ENCODE results near the gene CHCHD3.

The CHCHD3 gene

GRCh38 chr7:133102276-133103060 is 20.6 kb upstream of the CHCHD3 start:
- Mint-ChIP-seq H3K4me3 (no peak overlapping the region), H3K36me3 (no peaks in the 10 kb centered on the region), H3K27me3 (peaks cover 4% of the 10 kb centered on the region), H3K9me3 (ENCODE audit: low read depth) (no peaks in the 10 kb centered on the region), H3K4me1 (ENCODE audit: low read depth) (no peaks in the 10 kb centered on the region), H3K27ac (no peak overlapping the region)

- H3K4me1 Mint-ChIP-seq (ENCODE audit: low read depth): no peaks in the 10 kb centered on the region
- no peak overlapping the region for H3K4me3 Mint-ChIP-seq
- no peaks in the 10 kb centered on the region for H3K9me3 Mint-ChIP-seq (ENCODE audit: low read depth)
- H3K36me3 Mint-ChIP-seq: no peaks in the 10 kb centered on the region
- peaks cover 2% of the 10 kb centered on the region for H3K27me3 Mint-ChIP-seq
- H3K27ac Mint-ChIP-seq: no peak overlapping the region
Measured at GRCh38 chr7:133099633-133100286, 17.9 kb upstream of the CHCHD3 start.

- Mint-ChIP-seq H3K9me3 (ENCODE audit: low read depth) (no peaks in the 10 kb centered on the region), H3K4me3 (no peak overlapping the region), H3K36me3 (no peaks in the 10 kb centered on the region), H3K27ac (no peak overlapping the region), H3K4me1 (ENCODE audit: low read depth) (no peaks in the 10 kb centered on the region), H3K27me3 (peaks cover 1% of the 10 kb centered on the region)
Measured at GRCh38 chr7:133095119-133095671, 13.3 kb upstream of the CHCHD3 start.

GRCh38 chr7:133091943-133092464 is 10.1 kb upstream of the CHCHD3 start:
- no peaks in the 10 kb centered on the region for H3K4me1 Mint-ChIP-seq (ENCODE audit: low read depth)
- H3K9me3 Mint-ChIP-seq (ENCODE audit: low read depth): no peaks in the 10 kb centered on the region
- no peaks in the 10 kb centered on the region for H3K27me3 Mint-ChIP-seq
- no peak overlapping the region for H3K27ac Mint-ChIP-seq
- no peaks in the 10 kb centered on the region for H3K36me3 Mint-ChIP-seq
- no peak overlapping the region for H3K4me3 Mint-ChIP-seq

- peak overlapping the region; percentile 93 for H3K27ac Mint-ChIP-seq
- no peaks in the 10 kb centered on the region for H3K9me3 Mint-ChIP-seq (ENCODE audit: low read depth)
- no peaks in the 10 kb centered on the region for H3K27me3 Mint-ChIP-seq
- peak overlapping the region; percentile 98 for H3K4me3 Mint-ChIP-seq
- H3K36me3 Mint-ChIP-seq: peaks cover 4% of the 10 kb centered on the region
- H3K4me1 Mint-ChIP-seq (ENCODE audit: low read depth): peaks cover 30% of the 10 kb centered on the region
Measured at GRCh38 chr7:133082390-133082766, 488 bp upstream of the CHCHD3 start.

GRCh38 chr7:133081119-133081598 is 731 bp downstream of the CHCHD3 start:
- H3K4me3 Mint-ChIP-seq: peak overlapping the region; percentile 98
- peak overlapping the region; percentile 93 for H3K27ac Mint-ChIP-seq
- no peaks in the 10 kb centered on the region for H3K27me3 Mint-ChIP-seq
- H3K36me3 Mint-ChIP-seq: peaks cover 12% of the 10 kb centered on the region
- no peaks in the 10 kb centered on the region for H3K9me3 Mint-ChIP-seq (ENCODE audit: low read depth)
- peaks cover 42% of the 10 kb centered on the region for H3K4me1 Mint-ChIP-seq (ENCODE audit: low read depth)

- H3K36me3 Mint-ChIP-seq: peaks cover 12% of the 10 kb centered on the region
- no peaks in the 10 kb centered on the region for H3K27me3 Mint-ChIP-seq
- no peaks in the 10 kb centered on the region for H3K9me3 Mint-ChIP-seq (ENCODE audit: low read depth)
- peaks cover 52% of the 10 kb centered on the region for H3K4me1 Mint-ChIP-seq (ENCODE audit: low read depth)
- H3K27ac Mint-ChIP-seq: no peak overlapping the region
- H3K4me3 Mint-ChIP-seq: peak overlapping the region; percentile 22
Measured at GRCh38 chr7:133079296-133079695, 2.6 kb downstream of the CHCHD3 start.

GRCh38 chr7:133077394-133077793 is 4.5 kb downstream of the CHCHD3 start:
- Mint-ChIP-seq H3K27ac (no peak overlapping the region), H3K4me3 (no peak overlapping the region), H3K36me3 (peaks cover 14% of the 10 kb centered on the region), H3K27me3 (no peaks in the 10 kb centered on the region), H3K9me3 (ENCODE audit: low read depth) (no peaks in the 10 kb centered on the region), H3K4me1 (ENCODE audit: low read depth) (peaks cover 65% of the 10 kb centered on the region)

GRCh38 chr7:133076142-133076541 is 5.7 kb downstream of the CHCHD3 start:
- peaks cover 17% of the 10 kb centered on the region for H3K36me3 Mint-ChIP-seq
- no peaks in the 10 kb centered on the region for H3K27me3 Mint-ChIP-seq
- H3K9me3 Mint-ChIP-seq (ENCODE audit: low read depth): no peaks in the 10 kb centered on the region
- H3K4me3 Mint-ChIP-seq: no peak overlapping the region
- no peak overlapping the region for H3K27ac Mint-ChIP-seq
- peaks cover 69% of the 10 kb centered on the region for H3K4me1 Mint-ChIP-seq (ENCODE audit: low read depth)

GRCh38 chr7:133071506-133071905 is 10.4 kb downstream of the CHCHD3 start:
- Mint-ChIP-seq H3K4me1 (ENCODE audit: low read depth) (peaks cover 43% of the 10 kb centered on the region), H3K27me3 (no peaks in the 10 kb centered on the region), H3K9me3 (ENCODE audit: low read depth) (no peaks in the 10 kb centered on the region), H3K36me3 (peaks cover 27% of the 10 kb centered on the region), H3K27ac (no peak overlapping the region), H3K4me3 (no peak overlapping the region)

- H3K4me3 Mint-ChIP-seq: no peak overlapping the region
- H3K4me1 Mint-ChIP-seq (ENCODE audit: low read depth): peaks cover 39% of the 10 kb centered on the region
- peaks cover 29% of the 10 kb centered on the region for H3K36me3 Mint-ChIP-seq
- H3K27ac Mint-ChIP-seq: no peak overlapping the region
- H3K9me3 Mint-ChIP-seq (ENCODE audit: low read depth): no peaks in the 10 kb centered on the region
- H3K27me3 Mint-ChIP-seq: no peaks in the 10 kb centered on the region
Measured at GRCh38 chr7:133070562-133070961, 11.3 kb downstream of the CHCHD3 start.

- H3K36me3 Mint-ChIP-seq: peaks cover 43% of the 10 kb centered on the region
- no peak overlapping the region for H3K27ac Mint-ChIP-seq
- H3K4me1 Mint-ChIP-seq (ENCODE audit: low read depth): peaks cover 21% of the 10 kb centered on the region
- no peaks in the 10 kb centered on the region for H3K27me3 Mint-ChIP-seq
- no peaks in the 10 kb centered on the region for H3K9me3 Mint-ChIP-seq (ENCODE audit: low read depth)
- no peak overlapping the region for H3K4me3 Mint-ChIP-seq
Measured at GRCh38 chr7:133065301-133065700, 16.6 kb downstream of the CHCHD3 start.

GRCh38 chr7:133064082-133064820 is 17.6 kb downstream of the CHCHD3 start:
- peaks cover 28% of the 10 kb centered on the region for H3K4me1 Mint-ChIP-seq (ENCODE audit: low read depth)
- no peak overlapping the region for H3K4me3 Mint-ChIP-seq
- H3K9me3 Mint-ChIP-seq (ENCODE audit: low read depth): no peaks in the 10 kb centered on the region
- H3K27ac Mint-ChIP-seq: no peak overlapping the region
- H3K27me3 Mint-ChIP-seq: no peaks in the 10 kb centered on the region
- peaks cover 47% of the 10 kb centered on the region for H3K36me3 Mint-ChIP-seq

GRCh38 chr7:133061792-133062191 is 20.1 kb downstream of the CHCHD3 start:
- H3K9me3 Mint-ChIP-seq (ENCODE audit: low read depth): no peaks in the 10 kb centered on the region

More at GRCh38 chr7:133061792-133062191, 20.1 kb downstream of the CHCHD3 start:
- no peak overlapping the region for H3K4me3 Mint-ChIP-seq
- no peak overlapping the region for H3K27ac Mint-ChIP-seq
- H3K27me3 Mint-ChIP-seq: no peaks in the 10 kb centered on the region
- H3K4me1 Mint-ChIP-seq (ENCODE audit: low read depth): peaks cover 41% of the 10 kb centered on the region
- H3K36me3 Mint-ChIP-seq: peaks cover 34% of the 10 kb centered on the region
